ENCODE measurements around the gene PIAS4.
A peak's percentile ranks its signal among the peaks of the same experiment; 100 is the strongest.
"Not testable (repeated sequence)": the region's sequence is repeated elsewhere in the genome, so short reads cannot be mapped to it uniquely, and the experiment has no call there.

PIAS4 gene

DNA sequence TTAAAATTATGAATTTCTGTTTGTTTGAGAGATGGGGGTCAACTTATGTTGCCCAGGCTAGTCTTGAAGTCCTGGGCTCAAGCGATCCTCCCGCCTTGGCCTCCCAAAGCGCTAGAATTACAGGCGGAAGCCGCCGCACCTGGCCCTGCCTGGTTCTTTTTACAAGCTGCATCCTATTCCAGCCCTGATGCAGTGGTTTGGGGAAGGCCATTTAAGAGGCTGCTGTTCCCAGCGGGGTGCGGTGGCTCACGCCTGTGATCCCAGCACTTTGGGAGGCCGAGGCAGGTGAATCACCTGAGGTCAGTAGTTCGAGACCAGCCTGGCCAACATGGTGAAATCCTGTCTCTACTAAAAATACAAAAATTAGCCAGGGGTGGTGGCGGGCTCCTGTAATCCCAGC is 39.6 kb upstream of the PIAS4 start:
- Histone ChIP-seq H3K27ac (ENCODE audit: low read depth, low read length) (peak overlapping the region; percentile 90), H3K36me3 (ENCODE audit: control insufficient read depth in 5 of 5, insufficient read depth in 5 of 5, low read length in 5 of 5) (peaks cover 0 to 48% (median 38%) of the 10 kb centered on the region in 5 donors), H3K4me1 (ENCODE audit: control insufficient read depth in 5 of 5, insufficient read depth in 5 of 5, low read length in 5 of 5) (peaks cover 9 to 45% (median 34%) of the 10 kb centered on the region in 5 donors)
- H3K27me3 ChIP-seq (ENCODE audit: control insufficient read depth in 5 of 5, insufficient read depth in 4 of 5, low read length in 5 of 5); H3K9ac ChIP-seq (ENCODE audit: low read length in 5 of 5); H3K4me3 ChIP-seq (ENCODE audit: low read depth in 1 of 5, low read length in 5 of 5); H3K9me3 ChIP-seq (ENCODE audit: control insufficient read depth in 5 of 5, low read length in 5 of 5): not testable (repeated sequence)

DNA sequence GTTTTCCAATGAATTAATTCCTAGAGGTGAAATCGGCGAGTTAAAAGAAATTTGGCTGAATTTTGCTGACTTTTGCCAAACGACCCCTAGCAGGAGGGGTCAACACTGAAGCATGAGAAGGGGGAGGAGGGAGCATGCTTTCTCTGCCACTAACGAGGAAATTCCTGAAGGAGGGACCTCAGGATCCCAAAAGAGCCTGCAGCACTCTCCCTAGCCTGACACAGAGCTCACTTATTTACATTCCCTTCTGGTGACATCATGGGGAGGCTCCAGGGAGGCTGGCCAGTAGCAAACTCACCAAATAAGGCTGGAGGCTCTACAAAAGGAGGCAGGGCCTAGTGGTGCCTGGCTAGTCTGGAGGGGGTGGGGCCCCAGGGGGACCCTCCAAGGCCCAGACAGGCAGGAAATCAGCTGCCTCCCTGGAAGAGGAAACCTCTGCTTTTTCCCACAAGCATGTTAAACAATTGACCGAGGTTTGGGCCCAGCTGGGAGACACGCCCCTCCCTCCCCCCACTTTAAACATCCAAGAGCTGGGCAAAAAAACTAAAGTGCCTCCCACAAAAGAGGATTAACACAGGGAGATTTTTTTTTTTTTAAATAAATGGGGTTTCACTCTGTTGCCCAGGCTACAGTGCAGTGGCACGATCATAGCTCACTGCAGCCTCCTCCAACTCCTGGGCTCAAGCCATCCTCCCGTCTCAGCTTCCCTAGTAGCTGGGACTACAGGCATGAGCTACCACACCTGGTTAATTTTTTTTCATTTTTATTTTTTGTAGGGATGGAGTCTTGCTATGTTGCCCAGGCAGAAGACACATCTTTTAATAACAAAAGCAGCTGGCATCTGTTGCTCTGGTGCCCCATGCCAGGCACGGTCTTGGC is 38.7 kb upstream of the PIAS4 start:
- Histone ChIP-seq H3K9ac (ENCODE audit: low read length in 5 of 5) (peak overlapping the region in 3 of 5 donors; percentile 56 to 91 (median 87)), H3K27me3 (ENCODE audit: control insufficient read depth in 5 of 5, insufficient read depth in 4 of 5, low read length in 5 of 5) (no peaks in the 10 kb centered on the region), H3K36me3 (ENCODE audit: control insufficient read depth in 5 of 5, insufficient read depth in 5 of 5, low read length in 5 of 5) (peaks cover 0 to 40% (median 30%) of the 10 kb centered on the region in 5 donors), H3K4me1 (ENCODE audit: control insufficient read depth in 5 of 5, insufficient read depth in 5 of 5, low read length in 5 of 5) (peaks cover 9 to 45% (median 34%) of the 10 kb centered on the region in 5 donors), H3K27ac (ENCODE audit: low read depth, low read length) (peak overlapping the region; percentile 90), H3K9me3 (ENCODE audit: control insufficient read depth in 5 of 5, low read length in 5 of 5) (no peaks in the 10 kb centered on the region), H3K4me3 (ENCODE audit: low read depth in 1 of 5, low read length in 5 of 5) (peak overlapping the region in 4 of 5 donors; percentile 44 to 89 (median 80))

DNA sequence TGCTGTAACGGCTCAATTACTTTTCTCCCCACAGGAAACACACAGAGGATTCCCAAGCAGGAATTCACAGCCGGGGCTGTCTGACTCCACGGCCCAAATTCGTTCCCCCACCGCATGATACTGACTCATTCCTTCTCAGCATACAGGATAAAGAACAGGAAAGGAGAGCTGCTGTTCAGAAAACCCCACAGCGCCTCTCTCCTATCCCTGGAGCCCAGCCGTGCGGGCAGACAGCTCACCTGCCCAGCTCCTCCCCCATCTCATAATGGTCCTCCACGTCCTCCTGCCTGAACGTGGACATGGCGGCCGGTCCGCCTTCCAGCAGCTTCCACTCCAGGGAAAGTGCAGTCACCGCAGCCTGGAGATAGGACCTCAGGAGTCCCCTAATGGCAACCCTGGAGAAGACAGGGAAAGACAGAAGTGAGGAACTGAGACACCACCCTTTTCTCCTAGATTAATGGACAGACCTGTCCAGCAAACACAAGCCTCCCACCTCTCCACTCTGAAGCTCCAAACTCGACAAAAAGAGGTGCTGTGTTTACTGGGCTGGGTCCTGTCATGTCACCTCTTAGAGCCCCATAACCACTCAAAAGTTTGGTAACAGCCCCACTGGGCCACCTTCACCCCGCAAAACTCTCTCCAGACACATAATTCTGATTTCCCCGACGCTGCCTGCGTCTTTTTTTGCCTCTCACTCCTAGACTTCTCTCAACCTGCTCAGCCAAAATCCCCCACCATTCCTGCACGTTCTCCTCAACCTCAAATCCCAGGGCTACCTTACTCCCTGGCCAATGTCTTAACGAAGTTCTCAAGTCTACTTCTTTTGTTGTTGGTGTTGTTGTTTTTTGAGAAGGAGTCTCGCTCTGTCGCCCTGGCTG is 37.9 kb upstream of the PIAS4 start:
- Histone ChIP-seq H3K27me3 (ENCODE audit: control insufficient read depth in 5 of 5, insufficient read depth in 4 of 5, low read length in 5 of 5) (no peaks in the 10 kb centered on the region), H3K4me3 (ENCODE audit: low read depth in 1 of 5, low read length in 5 of 5) (peak overlapping the region; percentile 73 to 89 (median 86)), H3K9me3 (ENCODE audit: control insufficient read depth in 5 of 5, low read length in 5 of 5) (no peaks in the 10 kb centered on the region), H3K4me1 (ENCODE audit: control insufficient read depth in 5 of 5, insufficient read depth in 5 of 5, low read length in 5 of 5) (peaks cover 9 to 45% (median 34%) of the 10 kb centered on the region in 5 donors), H3K9ac (ENCODE audit: low read length in 5 of 5) (peak overlapping the region; percentile 81 to 95 (median 91)), H3K27ac (ENCODE audit: low read depth, low read length) (peak overlapping the region; percentile 90), H3K36me3 (ENCODE audit: control insufficient read depth in 5 of 5, insufficient read depth in 5 of 5, low read length in 5 of 5) (peaks cover 0 to 32% (median 23%) of the 10 kb centered on the region in 5 donors)

DNA sequence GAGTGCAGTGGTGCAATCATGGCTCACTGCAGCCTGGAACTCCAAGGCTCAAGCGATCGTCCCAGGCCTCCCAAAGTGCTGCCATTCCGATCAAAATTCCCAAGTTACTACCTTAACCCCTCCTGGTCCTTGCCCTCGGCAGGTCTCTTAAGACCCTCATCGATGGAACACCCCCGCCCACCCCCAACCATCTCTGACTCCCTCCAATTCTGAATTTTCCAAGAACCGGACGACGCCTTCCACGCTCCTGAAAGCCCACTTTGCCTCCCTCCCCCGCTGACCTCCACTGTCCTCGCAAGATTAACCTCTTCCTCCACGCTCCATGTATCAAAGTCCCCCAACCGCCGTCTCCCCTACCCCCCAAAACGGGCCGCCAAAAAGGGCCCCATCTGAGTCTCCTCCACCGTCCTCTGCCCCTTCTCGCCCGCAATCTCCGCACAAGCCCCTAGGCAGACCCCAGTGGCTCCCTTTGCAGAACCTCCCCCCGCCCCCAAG is 37.2 kb upstream of the PIAS4 start:
- peak overlapping the region; percentile 81 to 95 (median 91) for H3K9ac ChIP-seq (ENCODE audit: low read length in 5 of 5)
- no peaks in the 10 kb centered on the region for H3K9me3 ChIP-seq (ENCODE audit: control insufficient read depth in 5 of 5, low read length in 5 of 5)
- H3K27me3 ChIP-seq (ENCODE audit: control insufficient read depth in 5 of 5, insufficient read depth in 4 of 5, low read length in 5 of 5) = no peaks in the 10 kb centered on the region
- H3K36me3 ChIP-seq (ENCODE audit: control insufficient read depth in 5 of 5, insufficient read depth in 5 of 5, low read length in 5 of 5) = peaks cover 0 to 29% (median 19%) of the 10 kb centered on the region in 5 donors
- peaks cover 9 to 45% (median 34%) of the 10 kb centered on the region in 5 donors for H3K4me1 ChIP-seq (ENCODE audit: control insufficient read depth in 5 of 5, insufficient read depth in 5 of 5, low read length in 5 of 5)
- peak overlapping the region; percentile 90 for H3K27ac ChIP-seq (ENCODE audit: low read depth, low read length)
- peak overlapping the region; percentile 73 to 89 (median 86) for H3K4me3 ChIP-seq (ENCODE audit: low read depth in 1 of 5, low read length in 5 of 5)

DNA sequence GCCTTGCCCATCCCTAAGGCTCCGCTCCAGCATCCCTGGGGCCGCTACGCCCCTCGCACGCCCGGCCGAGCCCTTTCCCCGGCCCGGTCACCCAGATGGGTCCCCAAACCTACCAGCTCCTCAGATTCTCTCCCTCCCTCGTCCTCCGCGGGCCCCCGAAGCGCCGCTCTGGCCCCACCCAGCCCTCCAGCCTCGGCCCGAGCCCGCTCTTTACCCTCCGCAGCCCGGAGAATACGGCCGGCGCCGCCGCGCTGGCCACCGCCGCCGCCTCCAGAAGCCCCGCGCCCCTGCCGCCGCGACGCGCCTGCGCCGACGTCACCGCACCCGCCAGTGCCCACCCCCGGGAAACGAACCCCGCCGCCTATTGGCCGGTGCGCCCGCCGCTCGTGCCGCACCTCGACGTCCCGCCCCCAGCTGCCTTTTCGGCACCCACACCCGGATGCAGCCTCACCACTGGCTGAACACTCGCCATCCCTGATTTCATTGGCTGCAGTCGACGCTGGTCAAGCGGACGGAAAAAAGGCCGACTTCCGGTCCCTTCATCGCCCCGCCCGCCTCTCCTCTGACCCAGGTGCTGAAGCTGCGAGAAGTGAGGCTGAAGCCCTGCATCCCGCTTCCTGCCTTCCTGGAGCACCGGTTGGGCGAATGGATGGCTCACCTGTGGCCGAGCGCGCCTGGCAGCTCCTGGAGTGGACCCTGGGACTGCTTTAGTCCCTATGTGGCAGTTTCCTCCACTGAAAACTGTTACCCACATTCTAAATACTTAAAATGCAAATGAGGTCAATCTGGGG is 36.5 kb upstream of the PIAS4 start, which contains the start of gene DAPK3:
Gene DAPK3, minus strand, starts transcription at position 292 of the 791 bp plus-strand sequence. CDS start 1,364 bp downstream, outside the sequence.
- Histone ChIP-seq H3K27me3 (ENCODE audit: control insufficient read depth in 5 of 5, insufficient read depth in 4 of 5, low read length in 5 of 5) (no peaks in the 10 kb centered on the region), H3K27ac (ENCODE audit: low read depth, low read length) (peak within 1 kb of the TSS; percentile 90), H3K36me3 (ENCODE audit: control insufficient read depth in 5 of 5, insufficient read depth in 5 of 5, low read length in 5 of 5) (peaks cover 0 to 29% (median 21%) of the 10 kb centered on the region in 5 donors), H3K9me3 (ENCODE audit: control insufficient read depth in 5 of 5, low read length in 5 of 5) (no peaks in the 10 kb centered on the region), H3K4me3 (ENCODE audit: low read depth in 1 of 5, low read length in 5 of 5) (peak within 1 kb of the TSS; percentile 73 to 89 (median 86)), H3K4me1 (ENCODE audit: control insufficient read depth in 5 of 5, insufficient read depth in 5 of 5, low read length in 5 of 5) (peaks cover 9 to 42% (median 34%) of the 10 kb centered on the region in 5 donors), H3K9ac (ENCODE audit: low read length in 5 of 5) (peak within 1 kb of the TSS; percentile 81 to 95 (median 91))

DNA sequence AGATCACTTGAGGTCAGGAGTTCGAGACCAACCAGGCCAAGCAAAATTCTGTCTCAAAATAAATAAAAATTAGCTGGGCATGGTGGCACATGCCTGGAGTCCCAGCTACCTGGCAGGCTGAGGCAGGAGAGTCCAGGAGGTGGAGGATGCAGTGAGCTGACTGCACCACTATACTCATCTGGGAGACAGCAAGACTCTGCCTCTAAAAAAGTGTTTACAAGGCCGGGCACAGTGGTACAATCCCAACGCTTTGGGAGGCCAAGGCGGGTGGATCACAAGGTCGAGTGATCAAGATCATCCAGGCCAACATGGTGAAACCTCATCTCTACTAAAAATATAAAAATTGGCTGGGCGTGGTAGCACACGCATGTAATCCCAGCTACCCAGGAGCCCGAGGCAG is 32.4 kb upstream of the PIAS4 start:
- no peaks in the 10 kb centered on the region for H3K27me3 ChIP-seq (ENCODE audit: control insufficient read depth in 5 of 5, insufficient read depth in 4 of 5, low read length in 5 of 5)
- no peak overlapping the region for H3K9ac ChIP-seq (ENCODE audit: low read length in 5 of 5)
- H3K9me3 ChIP-seq (ENCODE audit: control insufficient read depth in 5 of 5, low read length in 5 of 5) = no peaks in the 10 kb centered on the region
- no peak overlapping the region for H3K27ac ChIP-seq (ENCODE audit: low read depth, low read length)
- H3K4me1 ChIP-seq (ENCODE audit: control insufficient read depth in 5 of 5, insufficient read depth in 5 of 5, low read length in 5 of 5) = peaks cover 0 to 11% (median 6%) of the 10 kb centered on the region in 5 donors
- peaks cover 0 to 52% (median 45%) of the 10 kb centered on the region in 5 donors for H3K36me3 ChIP-seq (ENCODE audit: control insufficient read depth in 5 of 5, insufficient read depth in 5 of 5, low read length in 5 of 5)
- H3K4me3 ChIP-seq (ENCODE audit: low read depth in 1 of 5, low read length in 5 of 5) = no peak overlapping the region

GRCh38 chr19:3975637-3976087 is 31.9 kb upstream of the PIAS4 start:
- H3K36me3 ChIP-seq (ENCODE audit: control insufficient read depth in 5 of 5, insufficient read depth in 5 of 5, low read length in 5 of 5) = peaks cover 0 to 57% (median 50%) of the 10 kb centered on the region in 5 donors
- no peak overlapping the region for H3K9ac ChIP-seq (ENCODE audit: low read length in 5 of 5)
- no peaks in the 10 kb centered on the region for H3K9me3 ChIP-seq (ENCODE audit: control insufficient read depth in 5 of 5, low read length in 5 of 5)
- no peaks in the 10 kb centered on the region for H3K27me3 ChIP-seq (ENCODE audit: control insufficient read depth in 5 of 5, insufficient read depth in 4 of 5, low read length in 5 of 5)
- H3K4me3 ChIP-seq (ENCODE audit: low read depth in 1 of 5, low read length in 5 of 5) = no peak overlapping the region
- peaks cover 0 to 6% (median 3%) of the 10 kb centered on the region in 5 donors for H3K4me1 ChIP-seq (ENCODE audit: control insufficient read depth in 5 of 5, insufficient read depth in 5 of 5, low read length in 5 of 5)
- peak overlapping the region; percentile 54 for H3K27ac ChIP-seq (ENCODE audit: low read depth, low read length)

- no peak overlapping the region for H3K4me3 ChIP-seq (ENCODE audit: low read depth in 1 of 5, low read length in 5 of 5)
- H3K9ac ChIP-seq (ENCODE audit: low read length in 5 of 5) = no peak overlapping the region
- peaks cover 0 to under 1% (median 0%) of the 10 kb centered on the region in 5 donors for H3K4me1 ChIP-seq (ENCODE audit: control insufficient read depth in 5 of 5, insufficient read depth in 5 of 5, low read length in 5 of 5)
- H3K9me3 ChIP-seq (ENCODE audit: control insufficient read depth in 5 of 5, low read length in 5 of 5) = no peaks in the 10 kb centered on the region
- no peak overlapping the region for H3K27ac ChIP-seq (ENCODE audit: low read depth, low read length)
- H3K27me3 ChIP-seq (ENCODE audit: control insufficient read depth in 5 of 5, insufficient read depth in 4 of 5, low read length in 5 of 5) = no peaks in the 10 kb centered on the region
- peaks cover 0 to 67% (median 61%) of the 10 kb centered on the region in 5 donors for H3K36me3 ChIP-seq (ENCODE audit: control insufficient read depth in 5 of 5, insufficient read depth in 5 of 5, low read length in 5 of 5)
Measured at GRCh38 chr19:3976495-3977241, 30.9 kb upstream of the PIAS4 start.
